Measurements from ENCODE around the gene HOPX. TPM values are rescaled to one million over a fixed set of nuclear protein-coding genes. Genes with fewer than 3 reads are reported as not detected.
"Not testable (repeated sequence)": the region's sequence is repeated elsewhere in the genome, so short reads cannot be mapped to it uniquely, and the experiment has no call there.

The HOPX gene
- total RNA-seq, 1 donor from 2014 or later = 0.55 TPM

DNA sequence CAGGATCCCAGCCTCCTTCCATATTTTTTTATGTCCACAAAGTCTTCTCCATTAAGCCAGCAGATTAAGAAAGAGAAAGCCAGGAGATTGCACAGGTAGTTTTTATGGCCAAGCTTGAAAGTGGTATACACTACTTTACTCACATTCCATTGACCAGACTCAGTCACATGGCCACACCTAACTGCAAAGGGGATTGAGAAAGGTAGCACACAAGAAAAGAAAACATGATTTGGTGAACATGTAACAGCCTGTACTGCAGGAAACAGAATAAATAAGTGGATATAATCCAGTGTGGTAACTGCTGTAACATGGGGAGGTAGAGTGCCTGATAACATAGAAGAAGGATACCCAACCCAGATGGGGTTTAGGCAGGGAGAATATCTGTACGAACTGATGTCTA, 43.9 kb downstream of the HOPX start:
- H3K36me3 Mint-ChIP-seq (ENCODE audit: insufficient read depth) = peaks cover 1% of the 10 kb centered on the region
- H3K4me1 Mint-ChIP-seq (ENCODE audit: low read depth) = peaks cover 2% of the 10 kb centered on the region
- peaks cover 9% of the 10 kb centered on the region for H3K9me3 Mint-ChIP-seq (ENCODE audit: low read depth)
- no peak overlapping the region for H3K27ac Mint-ChIP-seq
- H3K27me3 Mint-ChIP-seq = peaks cover 3% of the 10 kb centered on the region
- TF ChIP-seq, protein P1, sequence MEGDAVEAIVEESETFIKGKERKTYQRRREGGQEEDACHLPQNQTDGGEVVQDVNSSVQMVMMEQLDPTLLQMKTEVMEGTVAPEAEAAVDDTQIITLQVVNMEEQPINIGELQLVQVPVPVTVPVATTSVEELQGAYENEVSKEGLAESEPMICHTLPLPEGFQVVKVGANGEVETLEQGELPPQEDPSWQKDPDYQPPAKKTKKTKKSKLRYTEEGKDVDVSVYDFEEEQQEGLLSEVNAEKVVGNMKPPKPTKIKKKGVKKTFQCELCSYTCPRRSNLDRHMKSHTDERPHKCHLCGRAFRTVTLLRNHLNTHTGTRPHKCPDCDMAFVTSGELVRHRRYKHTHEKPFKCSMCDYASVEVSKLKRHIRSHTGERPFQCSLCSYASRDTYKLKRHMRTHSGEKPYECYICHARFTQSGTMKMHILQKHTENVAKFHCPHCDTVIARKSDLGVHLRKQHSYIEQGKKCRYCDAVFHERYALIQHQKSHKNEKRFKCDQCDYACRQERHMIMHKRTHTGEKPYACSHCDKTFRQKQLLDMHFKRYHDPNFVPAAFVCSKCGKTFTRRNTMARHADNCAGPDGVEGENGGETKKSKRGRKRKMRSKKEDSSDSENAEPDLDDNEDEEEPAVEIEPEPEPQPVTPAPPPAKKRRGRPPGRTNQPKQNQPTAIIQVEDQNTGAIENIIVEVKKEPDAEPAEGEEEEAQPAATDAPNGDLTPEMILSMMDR (IDR thresholded peaks at IDR 0.05; ENCODE audit: unreplicated experiment) = no peak
- H3K4me3 Mint-ChIP-seq (ENCODE audit: low read depth) = no peak overlapping the region
- no peak for DNase-seq (ENCODE audit: low spot score, unreplicated experiment)

DNA sequence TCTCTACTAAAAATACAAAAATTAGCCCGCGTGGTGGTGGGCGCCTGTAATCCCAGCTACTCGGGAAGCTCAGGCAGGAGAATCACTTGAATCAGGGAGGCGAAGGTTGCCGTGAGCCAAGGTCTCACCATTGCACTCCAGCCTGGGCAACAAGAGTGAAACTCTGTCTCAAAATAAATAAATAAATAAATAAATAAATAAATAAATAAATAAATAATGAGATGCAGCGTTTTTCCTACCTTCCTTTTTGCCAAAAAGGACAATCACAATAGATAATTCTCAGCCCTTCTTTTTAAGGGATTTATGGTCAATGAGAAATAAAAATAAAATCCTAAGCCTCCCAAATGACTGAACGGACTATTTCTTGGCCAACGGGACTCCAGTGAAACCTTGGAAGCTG, 46.1 kb downstream of the HOPX start:
- not testable (repeated sequence) for H3K27me3 Mint-ChIP-seq; H3K4me3 Mint-ChIP-seq (ENCODE audit: low read depth); H3K27ac Mint-ChIP-seq; H3K4me1 Mint-ChIP-seq (ENCODE audit: low read depth); DNase-seq (ENCODE audit: low spot score, unreplicated experiment); H3K36me3 Mint-ChIP-seq (ENCODE audit: insufficient read depth)
- peaks cover 12% of the 10 kb centered on the region for H3K9me3 Mint-ChIP-seq (ENCODE audit: low read depth)

DNA sequence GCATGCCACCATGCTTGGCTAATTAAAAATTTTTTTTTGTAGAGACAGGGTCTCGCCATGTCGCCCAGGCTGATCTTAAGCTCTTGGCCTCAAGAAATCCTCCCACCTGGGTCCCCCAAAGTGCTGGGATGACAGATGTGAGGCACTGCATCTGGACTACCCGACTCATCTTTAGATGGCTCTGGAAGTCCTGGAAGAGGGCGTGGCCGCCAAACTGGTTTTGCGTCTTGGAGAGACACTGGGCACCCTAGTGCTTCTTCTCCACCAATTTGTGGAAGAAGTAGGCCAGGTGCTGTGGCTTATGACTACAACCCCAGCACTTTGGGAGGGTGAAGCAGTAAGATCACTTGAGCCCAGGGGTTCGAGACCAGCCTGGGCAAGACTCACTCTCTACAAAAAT, 47.6 kb downstream of the HOPX start:
- TF ChIP-seq, protein P1 (IDR thresholded peaks at IDR 0.05; ENCODE audit: unreplicated experiment) = no peak
- H3K4me3 Mint-ChIP-seq (ENCODE audit: low read depth) = no peak overlapping the region
- peaks cover 12% of the 10 kb centered on the region for H3K9me3 Mint-ChIP-seq (ENCODE audit: low read depth)
- H3K36me3 Mint-ChIP-seq (ENCODE audit: insufficient read depth) = peaks cover 1% of the 10 kb centered on the region
- no peak overlapping the region for H3K27ac Mint-ChIP-seq
- H3K4me1 Mint-ChIP-seq (ENCODE audit: low read depth) = no peaks in the 10 kb centered on the region
- no peak for DNase-seq (ENCODE audit: low spot score, unreplicated experiment)
- H3K27me3 Mint-ChIP-seq = no peaks in the 10 kb centered on the region

DNA sequence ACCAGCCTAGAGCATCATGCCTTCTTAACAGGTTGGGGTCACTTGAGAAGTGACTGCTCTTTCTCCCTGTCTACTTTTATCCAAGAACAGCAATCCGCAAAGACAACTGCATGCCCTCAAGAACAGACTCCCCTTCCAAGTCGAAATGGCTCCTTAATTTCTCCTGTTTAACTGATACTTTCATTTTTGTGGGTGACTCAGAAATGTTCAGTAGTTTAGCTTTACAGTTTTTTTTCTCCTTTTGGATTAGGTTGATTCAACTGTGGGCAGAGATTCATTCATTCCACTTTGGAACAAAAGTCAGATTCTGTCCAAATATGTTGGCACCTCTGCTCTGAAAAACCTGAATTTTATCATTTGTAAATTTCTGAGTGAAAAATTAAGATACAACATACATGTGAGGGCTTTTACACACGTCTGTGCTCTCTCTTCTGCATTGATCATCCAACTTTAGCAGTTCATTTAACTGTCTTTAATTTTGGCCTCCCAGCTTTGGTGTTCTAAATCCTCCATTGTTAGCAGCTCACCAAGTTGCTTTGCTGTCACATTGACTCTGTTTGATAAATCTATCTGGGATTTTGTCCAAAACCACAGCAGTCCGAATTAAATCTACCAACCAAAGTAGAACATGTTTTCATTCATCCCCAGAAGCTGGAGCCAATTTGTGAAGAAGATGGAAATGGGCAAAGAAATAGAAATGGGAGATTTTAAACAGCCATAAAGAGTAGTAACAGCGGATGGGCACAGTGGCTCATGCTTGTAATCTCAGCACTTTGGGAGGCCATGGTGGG, 50.0 kb downstream of the HOPX start:
- Mint-ChIP-seq H3K4me3 (ENCODE audit: low read depth) (no peak overlapping the region), H3K9me3 (ENCODE audit: low read depth) (peaks cover 16% of the 10 kb centered on the region), H3K27me3 (no peaks in the 10 kb centered on the region), H3K27ac (no peak overlapping the region), H3K4me1 (ENCODE audit: low read depth) (no peaks in the 10 kb centered on the region), H3K36me3 (ENCODE audit: insufficient read depth) (peaks cover 1% of the 10 kb centered on the region)
- TF ChIP-seq, protein P1 (IDR thresholded peaks at IDR 0.05; ENCODE audit: unreplicated experiment) = no peak
- DNase-seq (ENCODE audit: low spot score, unreplicated experiment) = no peak

DNA sequence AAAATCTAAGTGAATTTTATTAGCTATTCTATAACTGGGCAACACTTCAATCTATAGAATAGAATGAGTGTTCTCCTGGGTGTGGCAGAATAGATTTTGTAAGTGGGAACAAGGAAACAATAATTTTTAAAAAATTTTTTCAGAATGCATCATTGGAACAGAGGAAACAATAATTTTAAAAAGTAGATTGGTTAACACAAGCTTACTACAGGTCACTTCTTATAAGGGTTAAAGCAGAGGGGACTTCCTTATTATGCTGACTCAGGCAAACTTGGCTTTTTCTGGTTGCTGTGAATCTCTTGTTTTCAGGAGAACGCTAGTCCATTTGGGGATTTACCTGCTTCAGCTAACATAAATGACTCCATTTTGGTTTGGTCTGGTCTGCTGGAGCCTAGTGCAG, 52.5 kb downstream of the HOPX start:
- Mint-ChIP-seq H3K4me1 (ENCODE audit: low read depth) (no peaks in the 10 kb centered on the region), H3K27ac (no peak overlapping the region), H3K36me3 (ENCODE audit: insufficient read depth) (peaks cover 1% of the 10 kb centered on the region), H3K27me3 (no peaks in the 10 kb centered on the region), H3K9me3 (ENCODE audit: low read depth) (peaks cover 22% of the 10 kb centered on the region), H3K4me3 (ENCODE audit: low read depth) (no peak overlapping the region)
- DNase-seq (ENCODE audit: low spot score, unreplicated experiment) = no peak
- TF ChIP-seq, protein P1 (IDR thresholded peaks at IDR 0.05; ENCODE audit: unreplicated experiment) = no peak

DNA sequence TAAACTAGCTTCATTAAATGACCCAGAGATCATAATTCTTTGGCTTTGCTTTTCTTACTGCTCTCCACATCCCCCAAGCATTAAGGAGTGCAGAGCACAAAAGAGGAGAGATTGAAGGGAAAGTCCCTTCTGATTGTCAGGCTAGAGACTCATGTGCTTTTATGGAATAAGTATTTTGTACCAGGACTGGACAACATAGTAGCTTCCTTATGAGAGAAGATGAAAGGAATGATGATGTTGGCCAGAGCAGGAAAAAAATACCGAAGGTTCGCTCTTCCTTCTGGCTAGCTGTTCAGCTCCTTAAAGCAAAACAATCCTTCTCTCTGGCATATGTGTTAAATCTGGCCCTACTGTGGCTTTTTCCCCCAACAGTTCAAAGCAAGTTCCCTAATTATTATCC, 53.1 kb downstream of the HOPX start:
- no peak for DNase-seq (ENCODE audit: low spot score, unreplicated experiment)
- Mint-ChIP-seq H3K27me3 (no peaks in the 10 kb centered on the region), H3K4me1 (ENCODE audit: low read depth) (no peaks in the 10 kb centered on the region), H3K9me3 (ENCODE audit: low read depth) (peaks cover 23% of the 10 kb centered on the region), H3K4me3 (ENCODE audit: low read depth) (no peak overlapping the region), H3K36me3 (ENCODE audit: insufficient read depth) (peaks cover 1% of the 10 kb centered on the region), H3K27ac (no peak overlapping the region)
- TF ChIP-seq, protein P1 (IDR thresholded peaks at IDR 0.05; ENCODE audit: unreplicated experiment) = no peak

Measured in progenitor cell of endocrine pancreas (in vitro differentiated cells).